HG02840 (cell line): ENCODE results near the gene FLNC.

ENCODE experiments used
- ATAC-seq: cut with Tn5 transposase; IDR thresholded peaks from one replicate; pipeline ENCODE4 v1.9.1; 2021; ENCODE audit warnings: mild to moderate bottlenecking, moderate library complexity, moderate number of reproducible peaks; ENCODE audit not compliant: unreplicated experiment, low FRiP score

FLNC gene

GRCh38 chr7:128859232-128860157, 29.3 kb downstream of the FLNC start:
- ATAC-seq = no peak

- ATAC-seq = no peak
Observed at GRCh38 chr7:128860158-128861073, 30.2 kb downstream of the FLNC start.

- ATAC-seq = no peak
Observed at GRCh38 chr7:128861957-128862570, 31.9 kb downstream of the FLNC start.

GRCh38 chr7:128862571-128863432, 32.6 kb downstream of the FLNC start, which contains the start of gene ATP6V1F:
TSS of gene ATP6V1F (plus strand) at chr7:128862856. CDS start at chr7:128862905, 49 bp downstream.
- peak; percentile 89 for ATAC-seq

GRCh38 chr7:128863433-128863989, 33.3 kb downstream of the FLNC start:
- peak; percentile 26 for ATAC-seq

- no peak for ATAC-seq
Observed at GRCh38 chr7:128865303-128865702, 35.1 kb downstream of the FLNC start.

GRCh38 chr7:128865996-128866877, 36.0 kb downstream of the FLNC start:
- no peak for ATAC-seq

- no peak for ATAC-seq
Observed at GRCh38 chr7:128867241-128867640, 37.0 kb downstream of the FLNC start.

- ATAC-seq = no peak
Observed at GRCh38 chr7:128867842-128868623, 37.8 kb downstream of the FLNC start.

GRCh38 chr7:128868624-128869137, 38.5 kb downstream of the FLNC start:
- no peak for ATAC-seq

GRCh38 chr7:128869138-128869943, 39.1 kb downstream of the FLNC start:
- peak; percentile 58 for ATAC-seq

- ATAC-seq = no peak
Observed at GRCh38 chr7:128869944-128870285, 39.7 kb downstream of the FLNC start.

- ATAC-seq = no peak
Observed at GRCh38 chr7:128871050-128871449, 40.8 kb downstream of the FLNC start.

- no peak for ATAC-seq
Observed at GRCh38 chr7:128872394-128872824, 42.2 kb downstream of the FLNC start.

- no peak for ATAC-seq
Observed at GRCh38 chr7:128873234-128873633, 43.0 kb downstream of the FLNC start.

- ATAC-seq = no peak
Observed at GRCh38 chr7:128874140-128875031, 44.2 kb downstream of the FLNC start.
